HG03521 (cell line): ENCODE results near the gene NEURL2.
"Not testable (repeated sequence)": the region's sequence is repeated elsewhere in the genome, so short reads cannot be mapped to it uniquely, and the experiment has no call there.

ENCODE experiments used
- ATAC-seq: cut with Tn5 transposase; IDR thresholded peaks from one replicate; pipeline ENCODE4 v1.9.1; 2021; ENCODE audit warnings: mild to moderate bottlenecking, moderate library complexity; ENCODE audit not compliant: unreplicated experiment

Gene NEURL2, protein sequence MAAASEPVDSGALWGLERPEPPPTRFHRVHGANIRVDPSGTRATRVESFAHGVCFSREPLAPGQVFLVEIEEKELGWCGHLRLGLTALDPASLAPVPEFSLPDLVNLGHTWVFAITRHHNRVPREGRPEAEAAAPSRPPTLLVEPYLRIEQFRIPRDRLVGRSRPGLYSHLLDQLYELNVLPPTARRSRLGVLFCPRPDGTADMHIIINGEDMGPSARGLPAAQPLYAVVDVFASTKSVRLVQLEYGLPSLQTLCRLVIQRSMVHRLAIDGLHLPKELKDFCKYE

GRCh38 chr20:45890985-45891983 is at the start of gene NEURL2, which contains the start of gene CTSA:
Gene NEURL2, minus strand, starts transcription at chr20:45891208. Its CDS starts 217 bp downstream, at chr20:45890991.
Gene CTSA, plus strand, starts transcription at chr20:45891335. Its CDS starts 234 bp downstream, at chr20:45891569.
- ATAC-seq = peak; percentile 71

DNA sequence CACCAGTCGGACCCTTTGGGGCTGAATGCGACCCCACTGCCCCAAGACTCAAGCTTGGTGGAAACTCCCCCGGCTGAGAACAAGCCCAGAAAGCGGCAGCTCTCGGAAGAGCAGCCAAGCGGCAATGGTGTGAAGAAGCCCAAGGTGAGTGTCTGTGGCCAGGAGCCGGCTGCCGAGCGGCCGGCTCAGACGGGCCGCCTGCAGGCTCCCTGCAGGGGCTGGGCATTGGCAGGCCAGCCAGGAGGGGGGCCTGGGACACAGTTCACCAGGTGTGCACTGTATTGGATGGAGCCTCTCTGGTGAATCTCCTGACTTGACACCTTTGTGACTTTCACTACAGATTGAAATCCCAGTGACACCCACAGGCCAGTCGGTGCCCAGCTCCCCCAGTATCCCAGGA is 49.5 kb upstream of the NEURL2 start:
- ATAC-seq = no peak

GRCh38 chr20:45940053-45940452 is 49.0 kb upstream of the NEURL2 start:
- no peak for ATAC-seq

GRCh38 chr20:45938727-45939438 is 47.9 kb upstream of the NEURL2 start:
- no peak for ATAC-seq

DNA sequence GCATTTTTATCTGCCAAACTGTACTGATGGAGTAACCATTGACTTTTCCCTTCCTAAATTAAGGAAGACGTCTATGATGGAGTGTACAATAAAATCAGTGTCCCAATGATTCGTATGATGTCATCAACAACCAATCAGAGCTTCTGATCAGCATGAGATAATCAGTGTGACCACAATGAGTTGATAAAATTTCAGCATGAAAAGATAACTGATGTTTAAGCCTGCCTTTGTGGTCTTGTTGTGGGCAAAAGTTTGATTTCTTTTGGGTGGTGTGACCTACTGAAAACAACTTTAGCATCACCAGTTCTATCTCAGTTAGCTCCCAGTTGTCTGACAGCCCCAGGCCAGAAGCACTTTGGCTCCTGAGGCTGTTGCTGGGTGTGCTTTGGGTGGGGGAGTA is 46.8 kb upstream of the NEURL2 start:
- no peak for ATAC-seq

DNA sequence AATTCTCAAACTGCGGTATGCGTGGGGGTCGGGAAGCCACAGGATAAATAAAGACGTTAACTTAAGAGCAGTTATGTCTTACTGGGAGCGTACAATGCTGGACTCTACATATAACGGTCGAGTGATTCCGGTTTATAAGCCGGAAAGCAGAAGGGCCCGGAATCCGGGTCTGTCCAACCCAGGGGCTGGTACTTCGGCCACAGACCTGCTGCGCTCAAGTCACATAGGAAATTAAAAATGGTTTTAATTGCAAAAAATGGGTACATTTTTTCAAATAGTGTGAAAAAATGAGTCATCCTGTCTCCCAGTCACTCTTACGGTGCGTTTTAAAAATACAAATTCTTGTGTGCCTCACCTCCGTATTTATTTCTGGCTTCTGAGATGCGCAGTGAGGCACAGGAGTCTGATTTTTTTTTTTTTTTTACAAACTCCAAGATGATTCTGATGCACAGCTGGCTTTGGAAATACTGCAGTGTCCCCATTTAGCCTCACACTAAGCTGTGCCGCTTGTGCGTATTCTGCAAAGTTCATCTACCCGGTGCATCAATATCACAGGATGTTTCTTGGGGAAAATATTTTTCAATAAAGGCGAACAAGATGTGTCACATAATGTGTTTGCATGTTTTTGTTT is 44.5 kb upstream of the NEURL2 start:
- ATAC-seq = peak; percentile 14

GRCh38 chr20:45934586-45935415 is 43.8 kb upstream of the NEURL2 start, which contains the start of gene PCIF1:
Gene PCIF1, plus strand, starts transcription at chr20:45934683. Its CDS starts 4,317 bp downstream, at chr20:45939000.
- ATAC-seq = peak; percentile 78

DNA sequence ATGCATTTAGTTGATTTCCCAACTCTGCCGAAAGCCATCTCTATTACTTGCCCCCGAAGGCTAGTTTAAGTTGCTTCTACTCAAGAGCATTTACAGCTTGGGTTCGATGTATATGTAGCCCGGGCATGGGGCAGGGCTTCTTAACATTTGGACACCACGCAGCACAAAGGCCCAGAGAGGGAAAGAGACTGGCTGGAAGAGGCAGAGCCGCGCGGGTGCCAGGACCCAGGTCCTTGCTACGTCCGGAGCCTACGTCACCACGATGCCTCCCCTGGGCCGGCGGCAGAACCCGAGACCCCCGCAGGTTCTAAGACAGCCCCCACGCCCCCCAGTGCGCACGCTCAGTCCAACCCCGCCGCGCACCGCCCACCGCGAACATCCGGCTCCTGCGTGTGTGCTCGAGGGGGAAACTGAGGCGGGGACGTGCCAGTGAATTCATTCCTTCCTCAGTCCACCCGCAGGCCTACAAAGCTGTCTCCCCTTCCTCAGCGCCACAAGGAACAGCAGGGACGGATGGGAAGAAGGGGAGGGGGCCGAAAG is 43.1 kb upstream of the NEURL2 start:
- ATAC-seq = peak; percentile 8

- ATAC-seq = no peak
These were observed 42.4 kb upstream of the NEURL2 start for GRCh38 chr20:45933266-45934045.

GRCh38 chr20:45931680-45932079 is 40.7 kb upstream of the NEURL2 start:
- ATAC-seq = not testable (repeated sequence)

DNA sequence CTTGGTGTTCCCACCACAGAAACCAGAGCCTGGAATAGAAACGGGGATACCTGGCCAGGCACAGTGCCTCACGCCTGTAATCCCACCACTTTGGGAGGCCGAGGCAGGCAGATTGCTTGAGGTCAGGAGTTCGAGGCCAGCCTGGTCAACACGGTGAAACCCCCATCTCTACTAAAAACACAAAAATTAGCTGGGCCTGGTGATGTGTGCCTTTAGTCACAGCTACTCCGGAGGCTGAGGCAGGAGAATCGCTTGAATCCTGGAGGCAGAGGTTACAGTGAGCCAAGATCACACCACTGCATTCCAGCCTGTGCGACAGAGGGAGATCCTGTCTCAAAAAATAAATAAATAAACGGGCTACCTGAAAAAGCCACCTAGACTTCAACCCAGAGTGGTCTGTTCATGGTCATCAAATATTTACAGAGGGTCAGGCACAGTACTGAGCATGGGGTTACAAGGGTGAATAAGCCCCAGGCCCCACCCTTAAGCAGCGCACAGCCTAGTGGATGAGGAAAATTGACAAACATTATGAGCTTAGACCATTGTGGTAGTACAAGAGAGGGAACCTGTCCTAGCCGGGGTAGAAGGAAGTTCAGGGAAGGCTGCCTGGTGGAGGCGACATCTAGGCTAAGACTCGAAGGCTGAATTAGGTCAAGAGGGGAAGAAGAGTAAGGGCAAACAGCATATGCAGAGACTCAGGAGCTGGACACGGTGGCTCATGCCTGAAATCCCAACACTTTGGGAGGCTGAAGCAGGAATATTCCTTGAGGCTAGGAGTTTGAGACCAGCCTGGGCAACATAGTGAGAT is 36.3 kb upstream of the NEURL2 start:
- ATAC-seq = no peak

DNA sequence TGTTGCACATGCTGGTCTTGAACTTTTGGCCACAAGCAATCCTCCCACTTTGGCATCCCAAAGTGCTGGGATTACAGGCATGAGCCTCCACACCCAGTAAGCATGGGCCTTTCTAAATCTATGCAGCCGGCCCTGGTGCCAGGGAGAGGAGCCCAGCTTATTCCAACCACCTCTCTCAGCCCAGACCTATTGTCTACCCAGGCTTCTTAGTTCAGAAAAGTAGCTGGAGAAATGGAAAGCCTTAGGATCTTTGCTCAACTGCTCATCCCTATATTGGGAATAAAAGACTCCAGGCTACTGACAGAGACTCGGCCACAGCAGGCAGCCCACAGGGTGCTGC is 35.7 kb upstream of the NEURL2 start:
- ATAC-seq = no peak

DNA sequence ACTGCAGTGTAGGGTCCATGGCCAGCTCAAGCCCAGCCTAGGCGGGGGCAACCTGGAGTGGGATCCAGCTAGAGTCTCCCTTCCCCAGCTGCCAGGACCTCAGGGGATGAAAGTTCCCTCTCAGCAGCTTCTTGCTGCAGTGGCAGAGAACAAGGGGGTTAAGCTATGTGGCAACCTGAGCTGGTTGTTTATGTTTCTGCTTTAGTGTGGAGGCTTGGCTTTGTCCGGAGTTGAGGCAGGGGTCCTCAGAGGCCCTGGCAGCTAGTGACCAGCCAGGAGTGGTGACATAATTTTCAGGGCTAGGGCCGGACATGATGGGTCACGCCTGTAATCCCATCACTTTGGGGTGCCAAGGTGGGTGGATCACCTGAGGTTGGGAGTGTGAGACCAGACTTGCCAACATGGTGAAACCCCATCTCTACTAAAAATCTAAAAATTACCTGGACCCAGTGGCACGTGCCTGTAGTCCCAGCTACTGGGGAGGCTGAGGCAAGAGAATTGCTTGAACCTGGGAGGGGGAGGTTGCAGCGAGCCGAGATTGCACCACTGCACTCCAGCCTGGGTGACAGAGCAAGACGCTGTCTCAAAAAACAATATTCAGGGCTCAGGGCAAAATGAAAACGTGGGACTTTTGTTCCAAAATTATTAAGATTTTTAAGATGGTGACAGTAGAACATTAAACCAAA is 35.0 kb upstream of the NEURL2 start:
- ATAC-seq = no peak

- ATAC-seq = no peak
These were observed 33.6 kb upstream of the NEURL2 start for GRCh38 chr20:45924391-45925261.

GRCh38 chr20:45921337-45922189 is 30.6 kb upstream of the NEURL2 start:
- ATAC-seq = no peak
